Measurements from ENCODE around the gene GSTM5.
A peak's percentile ranks its signal among the peaks of the same experiment; 100 is the strongest.
"Not testable (repeated sequence)": the region's sequence is repeated elsewhere in the genome, so short reads cannot be mapped to it uniquely, and the experiment has no call there.

GSTM5 gene

DNA sequence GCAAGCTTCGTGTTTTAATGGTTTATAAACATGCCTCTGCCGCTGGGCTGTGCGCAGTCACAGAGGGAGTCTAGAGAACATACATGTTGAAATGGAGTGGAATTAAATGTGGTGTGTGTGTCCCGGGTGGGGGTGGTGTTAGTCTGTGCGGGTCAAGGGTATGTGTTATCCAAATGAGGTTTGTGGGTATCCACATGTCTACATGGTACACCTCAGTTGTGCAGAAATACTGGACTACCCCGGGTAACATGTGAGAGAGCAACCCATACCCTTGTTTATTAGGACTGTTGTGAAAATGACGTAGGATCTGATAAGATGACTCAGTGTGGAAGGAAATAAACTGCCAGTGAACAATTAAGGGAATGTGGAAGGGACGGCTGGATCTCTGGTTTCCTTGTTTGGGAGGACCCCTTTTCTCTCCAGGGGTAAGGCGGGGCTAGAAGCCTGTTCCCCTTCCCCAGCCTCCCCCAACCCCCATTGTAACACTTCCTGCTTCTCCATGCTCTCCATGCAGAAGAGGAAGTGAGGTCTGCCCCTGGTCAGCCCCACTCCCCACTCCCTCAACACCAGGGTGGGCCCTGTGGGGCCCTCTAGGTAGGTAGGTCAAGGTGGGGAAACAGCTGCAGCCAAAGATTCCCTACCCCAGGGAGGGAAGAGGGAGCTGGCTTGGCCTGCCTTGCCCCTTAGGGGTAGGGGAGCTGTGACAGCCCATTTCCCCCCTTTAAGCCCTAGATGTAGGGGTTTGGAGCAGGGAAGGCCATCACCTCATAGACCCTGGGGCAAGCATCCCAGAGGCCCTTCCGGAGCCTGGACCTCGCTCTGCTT is 51.0 kb downstream of the GSTM5 start:
- DNase-seq: peak; percentile 49

DNA sequence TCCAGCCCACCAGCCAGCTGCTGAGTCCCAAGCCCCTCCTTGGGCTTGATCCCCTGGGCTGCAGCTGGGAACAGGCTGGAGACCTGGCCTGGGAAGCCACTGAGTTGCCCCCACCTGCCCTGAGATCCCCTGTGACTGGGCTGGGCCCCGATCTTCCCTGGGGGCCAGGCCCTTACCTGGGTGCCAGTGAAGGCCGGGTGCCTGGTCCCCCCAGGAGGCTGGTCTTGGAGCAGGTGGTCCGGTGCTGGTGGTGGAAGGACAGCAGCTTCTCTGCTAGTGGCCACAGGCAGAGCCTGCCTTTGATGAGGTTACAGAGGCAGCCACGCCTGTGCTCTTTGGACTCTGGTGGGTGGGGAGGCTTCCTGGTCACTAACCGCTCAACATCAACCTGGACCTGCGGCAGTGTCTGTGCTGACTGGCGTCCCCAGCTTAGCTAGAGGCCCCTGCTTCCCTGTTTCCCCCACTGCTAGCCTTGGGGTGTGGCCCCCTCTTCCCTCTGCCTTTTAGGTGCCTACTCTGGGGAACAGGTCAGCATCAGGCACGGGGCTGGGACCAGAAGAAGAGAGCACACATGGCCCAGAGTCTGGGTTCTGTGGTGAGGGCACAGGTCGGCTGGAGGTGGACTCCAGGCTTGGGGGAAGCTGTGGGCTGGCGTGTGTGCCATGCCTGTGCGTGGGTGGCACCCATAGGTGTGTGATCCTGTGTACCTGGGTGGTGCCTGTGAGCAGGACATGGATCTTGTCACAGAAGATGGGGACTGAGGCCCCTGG is 51.8 kb downstream of the GSTM5 start, which contains the start of gene EPS8L3:
Gene EPS8L3 (minus strand): TSS at position 278 of the 770 bp plus-strand sequence. CDS start 2,174 bp downstream, outside the sequence.
- DNase-seq: peak; percentile 55

DNA sequence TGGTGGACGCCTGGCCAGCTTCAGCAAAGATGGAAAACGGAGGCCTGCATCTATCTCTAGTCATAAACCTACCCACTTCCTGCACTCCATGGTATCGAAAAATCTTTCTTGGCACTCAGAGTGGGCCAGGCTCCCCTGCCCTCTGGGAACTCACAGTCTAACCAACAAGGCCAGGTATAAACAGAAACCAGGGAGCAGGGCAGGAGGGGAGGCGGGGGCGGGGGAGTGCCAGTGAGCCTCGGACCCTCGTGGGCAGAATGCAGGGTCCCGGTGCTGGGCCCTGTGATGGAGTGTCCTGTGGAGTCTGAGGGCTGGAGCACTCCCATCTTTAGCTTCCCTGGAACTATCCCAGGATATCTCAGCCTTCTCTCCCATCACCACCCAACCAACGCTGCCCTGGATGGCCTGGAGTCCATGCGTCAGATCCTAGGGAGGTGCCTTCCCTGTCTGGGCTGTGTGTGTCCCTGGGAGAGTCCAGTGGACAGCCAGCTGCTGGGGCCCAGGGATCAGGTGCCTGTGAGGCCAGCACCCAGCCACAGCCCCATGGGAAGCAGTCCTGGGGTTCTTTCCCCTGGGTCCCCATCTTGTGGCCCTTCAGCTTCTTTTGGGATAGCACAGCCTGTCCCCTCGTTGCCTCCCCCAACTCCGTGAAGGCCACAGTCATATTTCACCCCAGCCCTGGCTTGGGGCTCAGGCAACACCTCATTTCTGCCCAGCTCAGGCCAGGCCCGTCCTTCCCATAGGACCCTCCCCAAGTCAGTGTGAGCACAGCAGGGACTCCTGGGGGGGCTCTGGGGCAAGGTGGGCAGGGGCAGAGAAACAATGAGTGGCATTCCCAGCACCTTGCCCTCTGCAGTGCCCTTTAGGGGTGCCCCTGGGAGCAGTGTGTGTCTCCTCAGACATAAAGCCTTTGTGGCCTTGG is 52.8 kb downstream of the GSTM5 start:
- peak; percentile 54 for DNase-seq

DNA sequence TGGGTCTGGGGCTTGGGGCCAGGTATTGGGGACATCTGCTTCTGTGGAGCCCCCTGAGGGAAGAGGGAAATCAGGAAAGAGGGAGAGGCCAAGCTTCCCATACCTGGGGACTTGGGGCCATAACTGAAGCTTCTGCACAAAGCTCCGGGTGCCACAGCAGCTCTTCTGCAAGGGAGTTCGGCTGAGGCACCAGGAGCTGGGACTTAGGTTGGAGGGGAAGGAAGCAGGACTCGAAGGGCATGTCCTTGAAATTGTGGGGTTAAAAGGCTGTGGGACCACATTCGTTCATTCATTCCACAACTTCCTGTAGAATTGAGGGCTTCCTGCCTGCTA is 53.4 kb downstream of the GSTM5 start:
- DNase-seq: peak; percentile 39

DNA sequence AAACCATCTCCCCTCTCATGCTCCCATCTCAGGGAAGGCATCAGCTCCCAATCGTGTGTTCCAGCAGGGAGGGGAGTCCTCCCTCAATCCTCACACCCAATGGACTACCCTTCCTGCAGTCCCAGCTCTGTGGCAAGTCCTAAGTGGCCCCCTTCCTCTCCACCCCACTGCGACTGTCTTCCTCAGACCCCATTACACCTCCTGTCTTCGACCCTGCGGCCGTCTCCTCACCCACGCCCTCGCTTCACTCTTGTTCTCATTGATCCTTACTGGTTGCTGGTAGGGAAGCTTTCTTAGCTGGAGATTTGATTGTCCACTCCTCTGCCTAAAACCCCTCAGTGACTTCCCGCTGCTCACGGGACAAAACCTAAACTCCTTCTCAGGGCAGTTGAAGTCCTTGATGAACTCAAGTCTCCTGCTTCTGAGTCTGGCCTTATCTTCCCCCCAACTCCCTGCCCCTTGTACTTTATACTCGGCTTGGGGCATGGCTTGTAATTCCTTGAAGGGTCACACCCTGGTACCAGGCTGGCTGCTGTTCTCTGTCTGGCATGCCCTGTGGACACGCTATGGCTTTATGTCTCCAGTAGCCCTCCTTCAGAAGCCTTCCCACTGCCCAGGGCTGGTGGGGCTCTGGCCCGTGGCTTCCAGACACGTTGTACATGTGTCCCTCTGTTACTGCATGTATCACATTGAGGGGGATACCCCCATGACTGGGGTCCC is 54.0 kb downstream of the GSTM5 start:
- peak; percentile 54 for DNase-seq

DNA sequence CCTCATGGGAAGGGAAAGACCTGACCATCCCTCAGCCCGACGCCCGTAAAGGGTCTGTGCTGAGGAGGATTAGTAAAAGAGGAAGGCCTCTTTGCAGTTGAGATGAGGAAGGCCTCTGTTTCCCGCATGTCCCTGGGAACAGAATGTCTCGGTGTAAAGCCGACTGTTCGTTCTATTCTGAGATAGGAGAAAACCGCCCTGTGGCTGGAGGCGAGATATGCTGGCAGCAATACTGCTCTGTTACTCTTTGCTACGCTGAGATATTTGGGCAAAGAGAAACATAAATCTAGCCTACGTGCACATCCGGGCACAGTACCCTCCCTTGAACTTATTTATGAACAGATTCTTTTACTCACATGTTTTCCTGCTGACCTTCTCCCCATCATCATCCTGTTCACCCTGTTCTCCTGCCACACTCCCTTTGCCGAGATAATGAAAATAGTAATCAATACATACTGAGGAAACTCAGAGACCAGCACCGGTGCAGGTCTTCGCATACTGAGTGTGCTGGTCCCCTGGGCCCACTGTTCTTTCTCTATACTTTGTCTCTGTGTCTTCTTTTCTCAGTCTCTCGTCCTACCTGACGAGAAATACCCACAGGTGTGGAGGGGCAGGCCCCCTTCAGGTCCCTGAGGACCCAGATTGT is 55.1 kb downstream of the GSTM5 start:
- not testable (repeated sequence) for DNase-seq

All from activated effector memory CD4-positive, alpha-beta T cell treated with anti-CD3 and anti-CD28 coated beads, Interleukin-2, amount 50 U/mL, for 16 hours (primary cell).